ENCODE results near the gene OR11H7.
"Not testable (repeated sequence)": the region's sequence is repeated elsewhere in the genome, so short reads cannot be mapped to it uniquely, and the experiment has no call there.

OR11H7 gene

DNA sequence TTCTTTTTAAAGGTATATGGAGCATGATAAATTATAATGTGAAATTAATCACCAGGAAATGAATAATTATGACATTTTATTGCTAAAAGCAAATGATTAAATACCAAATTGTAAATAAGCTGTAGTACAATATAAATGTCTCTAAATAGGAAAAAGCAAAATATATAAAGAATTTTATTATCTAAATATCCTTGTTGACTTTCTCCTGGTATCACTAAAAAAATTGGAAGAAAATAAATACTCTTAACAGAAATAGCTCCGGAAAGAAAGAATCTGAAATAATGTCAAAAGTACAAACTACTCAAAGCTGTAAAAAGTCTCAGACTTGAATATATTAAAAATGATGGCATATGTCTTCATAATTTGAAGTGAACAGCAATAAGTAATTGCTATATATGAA, at the start of gene OR11H7:
Gene OR11H7 (plus strand): TSS at position 301 of the 400 bp plus-strand sequence.
- DNase-seq (ENCODE audit: low spot score) = no peak

DNA sequence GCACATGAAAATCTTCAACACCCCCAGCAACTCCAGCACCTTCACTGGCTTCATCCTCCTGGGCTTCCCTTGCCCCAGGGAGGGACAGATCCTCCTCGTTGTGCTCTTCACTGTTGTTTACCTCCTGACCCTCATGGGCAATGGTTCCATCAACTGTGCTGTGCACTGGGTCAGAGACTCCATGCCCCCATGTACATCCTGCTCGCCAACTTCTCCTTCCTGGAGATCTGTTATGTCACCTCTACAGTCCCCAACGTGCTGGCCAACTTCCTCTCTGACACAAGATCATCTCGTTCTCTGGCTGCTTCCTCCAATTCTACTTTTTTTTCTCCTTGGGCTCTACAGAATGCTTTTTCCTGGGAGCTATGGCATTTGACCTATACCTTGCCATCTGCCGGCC, 49.6 kb upstream of the OR11H7 start:
- DNase-seq (ENCODE audit: low spot score) = no peak

DNA sequence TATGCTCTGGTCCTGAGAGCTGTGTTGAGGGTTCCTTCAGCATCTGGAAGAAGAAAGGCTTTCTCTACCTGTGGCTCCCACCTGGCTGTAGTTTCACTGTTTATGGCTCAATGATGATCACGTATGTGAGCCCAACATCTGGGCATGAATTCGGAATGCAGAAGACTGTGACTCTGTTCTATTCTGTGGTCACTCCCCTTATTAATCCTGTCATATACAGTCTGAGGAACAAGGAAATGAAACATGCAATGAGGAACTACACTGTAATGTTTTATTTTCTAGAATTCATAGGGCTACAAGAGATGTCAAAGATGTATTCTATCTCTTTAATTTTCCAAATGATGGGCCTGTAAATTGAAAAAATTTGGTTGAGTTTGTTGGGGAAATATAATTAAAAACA, 48.9 kb upstream of the OR11H7 start:
- no peak for DNase-seq (ENCODE audit: low spot score)

GRCh38 chr14:20180486-20180885, 48.3 kb upstream of the OR11H7 start:
- DNase-seq (ENCODE audit: low spot score) = no peak

GRCh38 chr14:20184181-20184580, 44.6 kb upstream of the OR11H7 start:
- no peak for DNase-seq (ENCODE audit: low spot score)

DNA sequence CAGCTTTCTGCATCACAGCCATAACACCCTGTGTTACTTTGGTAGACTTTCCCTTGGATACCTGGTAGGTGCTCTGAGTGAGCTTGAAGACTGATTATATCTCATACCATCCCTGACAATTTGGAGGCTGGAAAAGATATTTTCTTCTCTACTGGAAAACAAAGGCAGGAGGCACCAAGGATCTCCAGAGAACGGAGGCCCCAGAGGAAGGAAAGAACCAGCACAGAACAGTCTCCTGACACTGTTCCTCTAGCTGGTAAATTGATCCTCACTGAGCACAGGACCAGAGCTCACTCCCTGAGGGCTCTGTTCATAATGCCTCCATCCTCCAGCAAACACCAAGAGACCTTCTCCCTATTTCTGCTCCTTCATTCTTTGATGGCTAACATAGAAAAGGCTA, 38.2 kb upstream of the OR11H7 start, which contains the start of gene OR11G2:
Gene OR11G2 (plus strand): TSS at position 301 of the 400 bp plus-strand sequence. CDS start 6,542 bp downstream, outside the sequence.
- DNase-seq (ENCODE audit: low spot score) = no peak

GRCh38 chr14:20191396-20191795, 37.4 kb upstream of the OR11H7 start:
- no peak for DNase-seq (ENCODE audit: low spot score)

- no peak for DNase-seq (ENCODE audit: low spot score)
Observed at GRCh38 chr14:20194101-20194500, 34.7 kb upstream of the OR11H7 start.

DNA sequence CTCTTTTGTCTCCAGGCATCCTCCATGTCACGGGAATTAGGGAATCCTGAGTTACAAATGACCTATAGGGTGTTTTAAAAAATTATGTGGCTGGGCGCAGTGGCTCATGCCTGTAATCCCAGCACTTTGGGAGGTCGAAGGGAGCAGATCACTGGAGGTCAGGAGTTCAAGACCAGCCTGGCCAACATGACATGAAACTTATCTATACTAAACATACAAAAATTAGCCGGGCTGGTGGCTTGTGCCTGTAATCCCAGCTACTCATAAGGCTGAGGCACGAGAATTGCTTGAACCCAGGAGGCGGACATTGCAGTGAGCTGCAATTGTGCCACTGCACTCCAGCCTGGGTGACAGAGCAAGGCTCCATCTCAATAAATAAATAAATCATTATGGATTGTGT, 33.6 kb upstream of the OR11H7 start:
- DNase-seq (ENCODE audit: low spot score) = not testable (repeated sequence)

DNA sequence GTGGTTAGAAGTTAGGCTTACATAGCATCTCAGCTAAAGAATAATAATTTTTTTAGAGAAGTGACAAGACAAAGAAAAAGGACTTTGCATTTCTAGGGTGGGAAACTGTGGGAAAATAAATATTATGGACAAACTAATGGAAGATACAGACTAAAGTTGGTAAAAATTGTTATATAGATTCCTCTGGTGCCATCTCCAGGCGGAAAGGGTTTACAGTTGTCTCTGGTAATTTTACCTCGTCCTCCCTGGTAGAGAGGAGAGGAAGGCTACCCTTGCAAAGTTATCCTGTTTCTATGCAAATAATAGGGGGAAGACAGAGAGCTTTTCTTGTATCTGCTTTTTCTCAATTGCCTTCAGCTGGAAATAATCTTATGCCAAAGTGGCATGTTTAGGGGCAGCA, 32.9 kb upstream of the OR11H7 start:
- DNase-seq (ENCODE audit: low spot score) = no peak

GRCh38 chr14:20197459-20197858, 31.3 kb upstream of the OR11H7 start:
- no peak for DNase-seq (ENCODE audit: low spot score)

GRCh38 chr14:20198991-20199390, 29.8 kb upstream of the OR11H7 start:
- no peak for DNase-seq (ENCODE audit: low spot score)

DNA sequence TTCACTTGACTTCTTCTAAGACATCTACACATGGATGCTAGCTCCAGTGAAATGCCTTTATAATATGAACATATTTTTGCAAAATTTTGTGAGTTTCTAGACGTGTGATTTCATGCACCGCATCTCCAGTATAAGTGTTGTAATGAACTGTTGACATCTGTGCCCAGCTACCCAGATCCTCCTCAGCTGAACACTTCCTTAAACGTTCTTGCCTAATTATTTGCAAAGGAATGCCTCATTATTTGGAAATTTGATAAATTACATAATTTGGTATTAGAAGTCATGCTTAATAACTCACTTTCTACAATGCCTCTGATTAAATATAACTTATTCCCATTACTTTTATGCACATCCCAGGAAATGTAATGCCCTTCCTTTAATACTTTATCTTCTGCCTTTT, 24.1 kb upstream of the OR11H7 start:
- no peak for DNase-seq (ENCODE audit: low spot score)

- DNase-seq (ENCODE audit: low spot score) = no peak
Observed at GRCh38 chr14:20209595-20209994, 19.2 kb upstream of the OR11H7 start.

GRCh38 chr14:20212406-20212805, 16.4 kb upstream of the OR11H7 start:
- DNase-seq (ENCODE audit: low spot score) = not testable (repeated sequence)

GRCh38 chr14:20215196-20215595, 13.6 kb upstream of the OR11H7 start:
- no peak for DNase-seq (ENCODE audit: low spot score)

DNA sequence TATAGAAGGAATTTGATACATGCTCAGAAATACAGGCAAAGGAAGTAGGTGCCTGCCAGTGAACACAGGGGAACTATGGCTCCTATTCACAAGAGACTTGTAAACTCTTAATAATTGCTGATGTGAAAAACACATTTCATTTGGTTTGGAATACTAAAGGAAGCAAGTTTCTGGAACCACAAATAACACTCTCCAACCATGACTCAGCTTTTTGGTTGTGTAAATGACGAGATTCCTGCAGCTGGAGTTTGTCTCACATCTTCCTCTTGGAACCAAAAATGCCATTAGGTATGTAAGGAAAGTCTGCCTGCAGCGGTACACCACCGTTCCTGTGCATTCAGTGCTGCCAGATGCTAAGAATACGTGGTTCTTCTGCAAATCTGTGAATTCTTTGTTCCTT, 9.7 kb upstream of the OR11H7 start:
- no peak for DNase-seq (ENCODE audit: low spot score)

GRCh38 chr14:20223410-20223809, 5.4 kb upstream of the OR11H7 start, which contains the start of gene OR11H6:
Gene OR11H6, plus strand, starts transcription at chr14:20223710. Its CDS starts 0 bp downstream, at chr14:20223710.
- DNase-seq (ENCODE audit: low spot score) = no peak

DNA sequence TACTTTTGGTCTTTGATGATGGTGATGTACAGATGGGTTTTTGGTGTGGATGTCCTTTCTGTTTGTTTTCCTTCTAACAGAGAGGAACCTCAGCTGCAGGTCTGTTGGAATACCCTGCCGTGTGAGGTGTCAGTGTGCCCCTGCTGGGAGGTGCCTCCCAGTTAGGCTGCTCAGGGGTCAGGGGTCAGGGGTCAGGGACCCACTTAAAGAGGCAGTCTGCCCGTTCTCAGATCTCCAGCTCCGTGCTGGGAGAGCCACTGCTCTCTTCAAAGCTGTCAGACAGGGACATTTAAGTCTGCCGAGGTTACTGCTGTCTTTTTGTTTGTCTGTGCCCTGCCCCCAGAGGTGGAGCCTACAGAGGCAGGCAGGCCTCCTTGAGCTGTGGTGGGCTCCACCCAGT, 6.6 kb downstream of the OR11H7 start:
- DNase-seq (ENCODE audit: low spot score) = not testable (repeated sequence)

GRCh38 chr14:20247646-20248246, 19.0 kb downstream of the OR11H7 start:
- DNase-seq (ENCODE audit: low spot score) = peak; percentile 24

DNA sequence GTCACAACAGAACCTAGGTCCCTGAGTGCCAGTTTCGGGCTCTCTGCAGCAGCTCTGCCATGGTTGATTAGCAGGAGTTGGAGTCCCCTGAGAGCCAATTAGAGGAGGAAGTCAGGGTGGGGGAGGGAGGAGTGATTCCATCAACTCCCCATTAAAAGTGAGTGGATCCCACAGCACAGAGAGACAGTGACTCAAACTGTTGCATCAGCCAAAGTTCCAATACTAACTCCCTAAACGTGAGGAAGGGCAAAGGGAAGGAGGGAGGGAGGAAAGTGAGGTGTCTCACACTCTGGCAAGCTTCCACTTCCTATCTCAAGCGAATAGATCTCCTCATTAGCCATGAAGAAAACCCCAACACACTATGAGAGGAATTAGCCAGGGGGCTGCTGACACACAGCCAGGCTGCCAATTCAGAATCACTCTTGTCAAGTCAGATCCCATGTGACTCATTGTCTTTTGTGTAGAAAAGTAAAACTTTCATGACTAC, 33.9 kb downstream of the OR11H7 start:
- no peak for DNase-seq (ENCODE audit: low spot score)

- DNase-seq (ENCODE audit: low spot score) = not testable (repeated sequence)
Observed at GRCh38 chr14:20264361-20264760, 35.6 kb downstream of the OR11H7 start.

DNA sequence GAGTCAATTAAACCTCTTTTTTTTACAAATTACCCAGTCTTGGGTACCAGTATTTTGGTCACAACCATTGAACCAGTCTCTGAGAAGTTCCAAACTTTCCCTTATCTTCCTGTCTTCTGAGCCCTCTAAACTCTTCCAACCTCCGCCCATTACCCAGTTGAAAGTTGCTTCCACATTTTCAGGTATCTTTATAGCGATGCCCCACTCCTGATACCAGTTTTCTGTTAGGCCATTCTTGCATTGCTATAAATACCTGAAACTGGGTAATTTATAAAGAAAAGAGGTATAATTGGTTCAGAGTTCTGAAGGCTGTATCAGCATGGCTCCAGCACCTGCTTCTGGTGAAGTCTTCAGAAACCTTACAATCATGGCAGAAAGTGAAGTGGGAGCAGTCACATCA, 45.3 kb downstream of the OR11H7 start:
- DNase-seq (ENCODE audit: low spot score) = no peak

DNA sequence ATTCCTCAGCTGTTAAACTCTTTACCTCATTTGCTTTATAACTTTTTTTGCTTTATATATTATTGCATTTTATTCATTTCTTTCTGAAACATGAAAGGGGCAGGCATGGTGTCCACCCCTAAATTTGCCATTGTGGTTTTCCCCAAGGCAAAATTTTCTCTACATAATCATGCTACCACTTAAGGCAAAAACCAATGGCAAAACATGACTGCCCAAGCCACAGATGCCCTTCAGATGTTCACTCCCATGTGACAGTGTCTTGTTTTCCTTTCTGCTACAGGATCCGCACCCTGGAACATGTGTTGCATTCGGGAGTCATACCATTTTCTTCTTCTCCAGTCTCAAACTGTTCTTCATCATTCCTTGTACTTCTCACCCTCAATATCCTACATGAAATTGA, 48.6 kb downstream of the OR11H7 start:
- no peak for DNase-seq (ENCODE audit: low spot score)

Measured in LoVo (cell line).